HUES48 (cell line): ENCODE results near the gene P2RY8.
"Not testable (repeated sequence)": the region's sequence is repeated elsewhere in the genome, so short reads cannot be mapped to it uniquely, and the experiment has no call there.

Source experiments
- H3K27ac ChIP-seq: one replicate; pipeline ENCODE4 v1.7.0; 2013; ENCODE audit warnings: low read depth, low read length, inconsistent platforms
- H3K27me3 ChIP-seq: 2 replicates; pipeline ENCODE4 v1.6.1; 2013; ENCODE audit warnings: mild to moderate bottlenecking, low read length; ENCODE audit not compliant: control insufficient read depth, insufficient read depth
- H3K36me3 ChIP-seq: 2 replicates; pipeline ENCODE4 v1.6.1; 2013; ENCODE audit warnings: low read length; ENCODE audit not compliant: control insufficient read depth, insufficient read depth
- H3K4me1 ChIP-seq: 2 replicates; pipeline ENCODE4 v1.6.1; 2013; ENCODE audit warnings: mild to moderate bottlenecking, low read length; ENCODE audit not compliant: control insufficient read depth, insufficient read depth
- H3K4me3 ChIP-seq: 2 replicates; pipeline ENCODE4 v1.5.1; 2013; ENCODE audit warnings: mild to moderate bottlenecking, low read depth, low read length
- H3K9ac ChIP-seq: 2 replicates; pipeline ENCODE4 v1.6.1; 2013; ENCODE audit warnings: mild to moderate bottlenecking, low read depth, low read length, moderate library complexity
- H3K9me3 ChIP-seq: 2 replicates; pipeline ENCODE4 v1.6.1; 2013; ENCODE audit warnings: low read length; ENCODE audit not compliant: control insufficient read depth, insufficient read depth

Gene P2RY8

GRCh38 chrX:1440506-1440905 is 96.5 kb downstream of the P2RY8 start:
- Histone ChIP-seq H3K9me3 (no peaks in the 10 kb centered on the region), H3K4me1 (no peaks in the 10 kb centered on the region), H3K27ac (no peak overlapping the region), H3K36me3 (peaks cover 54% of the 10 kb centered on the region), H3K4me3 (no peak overlapping the region), H3K27me3 (no peaks in the 10 kb centered on the region), H3K9ac (no peak overlapping the region)

DNA sequence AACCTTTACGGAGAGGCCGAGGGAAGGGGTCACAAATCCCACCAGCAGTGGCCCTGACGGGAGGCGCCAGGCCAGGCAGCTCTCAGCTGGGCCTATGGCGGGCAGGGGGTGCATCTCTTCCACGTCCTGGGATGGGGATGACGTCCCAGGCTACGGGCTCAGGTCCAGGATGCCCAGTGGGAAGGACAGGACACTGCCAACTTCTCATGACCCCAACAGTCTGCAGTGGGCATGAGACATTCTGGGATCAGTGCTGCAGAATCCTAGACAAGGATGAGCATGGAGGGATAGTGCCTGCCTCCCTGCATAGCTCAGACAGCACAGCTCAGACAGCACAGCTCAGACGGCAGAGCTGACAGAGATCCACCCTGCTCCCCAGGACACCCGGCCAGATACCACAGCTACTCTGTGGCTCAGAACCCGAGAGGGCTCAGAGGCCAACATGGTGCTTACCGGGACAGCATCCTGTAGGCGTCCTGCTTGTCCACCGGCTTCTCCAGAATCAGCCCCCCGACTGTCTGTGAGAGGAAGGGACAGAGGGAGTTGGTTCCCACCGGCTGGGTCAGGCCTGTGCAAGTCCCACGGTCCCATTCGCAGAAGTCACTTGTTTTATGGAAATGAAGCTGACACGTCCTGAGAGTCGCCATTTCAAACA is 101.6 kb downstream of the P2RY8 start:
- Histone ChIP-seq H3K27me3 (no peaks in the 10 kb centered on the region), H3K36me3 (peaks cover 56% of the 10 kb centered on the region), H3K9ac (no peak overlapping the region), H3K4me3 (no peak overlapping the region), H3K4me1 (no peaks in the 10 kb centered on the region), H3K27ac (no peak overlapping the region), H3K9me3 (no peaks in the 10 kb centered on the region)

DNA sequence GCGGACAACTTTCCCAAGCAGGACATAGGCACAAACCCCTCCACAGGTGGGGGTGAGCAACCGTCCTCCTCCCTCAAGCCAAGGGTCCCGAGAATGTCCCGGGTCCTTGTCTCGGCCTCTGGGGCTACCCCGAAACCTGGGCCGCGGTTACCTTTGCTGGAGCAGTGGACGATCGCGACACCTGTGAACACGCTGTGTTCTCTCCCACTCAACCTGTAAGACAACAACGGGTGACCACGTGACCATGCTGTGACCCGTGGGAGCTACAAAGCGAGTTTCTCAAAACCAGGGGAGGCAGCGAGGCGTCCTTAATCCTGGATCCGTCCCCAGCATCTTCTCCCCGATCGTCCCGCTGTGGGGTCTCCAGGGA is 102.1 kb downstream of the P2RY8 start:
- H3K27ac ChIP-seq = no peak overlapping the region
- no peaks in the 10 kb centered on the region for H3K9me3 ChIP-seq
- H3K4me3 ChIP-seq = no peak overlapping the region
- no peaks in the 10 kb centered on the region for H3K4me1 ChIP-seq
- no peaks in the 10 kb centered on the region for H3K27me3 ChIP-seq
- no peak overlapping the region for H3K9ac ChIP-seq
- peaks cover 56% of the 10 kb centered on the region for H3K36me3 ChIP-seq

- Histone ChIP-seq H3K4me3 (no peak overlapping the region), H3K4me1 (no peaks in the 10 kb centered on the region), H3K9me3 (no peaks in the 10 kb centered on the region), H3K36me3 (peaks cover 51% of the 10 kb centered on the region), H3K27ac (no peak overlapping the region), H3K9ac (no peak overlapping the region), H3K27me3 (no peaks in the 10 kb centered on the region)
These were observed 103.2 kb downstream of the P2RY8 start for GRCh38 chrX:1433646-1434357.

GRCh38 chrX:1430451-1430850 is 106.5 kb downstream of the P2RY8 start:
- 0 out of 2 replicates have a peak, but pooled peaks cover 3% of the 10 kb centered on the region for H3K9me3 ChIP-seq
- H3K27me3 ChIP-seq = no peaks in the 10 kb centered on the region
- H3K9ac ChIP-seq = no peak overlapping the region
- H3K36me3 ChIP-seq = peaks cover 47% of the 10 kb centered on the region
- no peak overlapping the region for H3K4me3 ChIP-seq
- no peak overlapping the region for H3K27ac ChIP-seq
- no peaks in the 10 kb centered on the region for H3K4me1 ChIP-seq

DNA sequence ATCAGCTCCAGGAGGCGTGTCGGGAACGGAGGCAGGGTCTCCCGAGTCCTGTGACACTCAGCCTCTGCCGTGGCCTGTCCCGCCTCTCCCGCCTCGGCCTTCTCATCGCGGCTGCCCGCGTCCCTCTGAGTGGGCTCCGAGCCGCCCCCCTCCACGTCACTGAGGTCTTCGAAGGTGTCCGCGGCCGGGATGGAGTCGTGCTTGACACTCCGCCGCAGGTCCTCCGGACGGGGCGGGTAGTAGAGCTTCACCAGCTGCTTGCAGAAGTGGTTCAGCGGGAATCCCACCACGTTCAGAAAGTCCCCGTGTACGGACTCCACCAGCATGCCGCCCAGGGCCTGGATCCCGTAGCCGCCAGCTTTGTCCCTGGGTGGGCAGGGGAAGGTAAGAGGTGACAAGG is 109.2 kb downstream of the P2RY8 start:
- H3K27ac ChIP-seq = no peak overlapping the region
- H3K27me3 ChIP-seq = no peaks in the 10 kb centered on the region
- H3K9me3 ChIP-seq = 0 out of 2 replicates have a peak, but pooled peaks cover 7% of the 10 kb centered on the region
- no peak overlapping the region for H3K9ac ChIP-seq
- no peaks in the 10 kb centered on the region for H3K4me1 ChIP-seq
- peaks cover 51% of the 10 kb centered on the region for H3K36me3 ChIP-seq
- no peak overlapping the region for H3K4me3 ChIP-seq

DNA sequence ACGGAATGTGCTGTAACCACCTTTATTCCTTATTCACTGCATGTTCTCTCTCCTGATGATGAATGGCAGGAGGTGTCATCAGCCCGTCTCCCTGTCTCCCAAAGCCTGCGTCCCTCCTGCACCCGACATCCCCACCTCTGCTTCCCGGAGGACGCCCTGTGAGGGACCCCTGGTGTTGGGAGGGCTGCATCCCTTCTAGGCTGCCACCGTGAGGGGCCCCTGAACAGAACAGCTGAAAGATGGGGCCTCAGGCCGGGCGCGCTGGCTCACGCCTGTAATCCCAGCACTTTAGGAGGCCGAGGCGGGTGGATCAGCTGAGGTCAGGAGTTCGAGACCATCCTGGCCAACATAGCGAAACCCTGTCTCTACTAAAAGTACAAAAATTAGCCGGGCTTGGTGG is 110.7 kb downstream of the P2RY8 start:
- H3K27ac ChIP-seq, H3K9ac ChIP-seq: not testable (repeated sequence)
- peaks cover 56% of the 10 kb centered on the region for H3K36me3 ChIP-seq

DNA sequence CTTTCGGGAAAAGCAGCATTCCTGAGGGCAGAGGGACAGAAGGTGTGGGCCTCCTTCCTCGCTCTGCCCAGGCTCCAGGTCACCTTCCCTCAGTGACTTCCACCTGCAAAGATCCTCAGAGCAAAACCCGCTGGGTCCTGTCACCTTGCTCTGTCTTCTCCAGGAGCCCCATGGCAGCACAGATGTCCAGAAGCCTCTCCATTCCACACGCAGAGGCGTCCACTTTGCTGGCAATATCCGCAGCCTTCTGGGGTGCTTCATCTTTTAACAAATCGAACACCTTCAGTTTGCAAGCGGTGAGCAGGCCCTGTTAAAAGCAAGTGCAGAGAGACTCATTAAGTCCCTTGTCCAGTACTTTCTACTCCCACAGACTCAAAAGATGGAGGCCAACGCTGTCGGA is 111.6 kb downstream of the P2RY8 start:
- Histone ChIP-seq H3K27me3 (no peaks in the 10 kb centered on the region), H3K4me3 (no peak overlapping the region), H3K27ac (no peak overlapping the region), H3K9me3 (0 out of 2 replicates have a peak, but pooled peaks cover 18% of the 10 kb centered on the region), H3K9ac (no peak overlapping the region), H3K36me3 (peaks cover 58% of the 10 kb centered on the region), H3K4me1 (no peaks in the 10 kb centered on the region)

More for the DNA sequence above, 110.7 kb downstream of the P2RY8 start:
- H3K4me1 ChIP-seq, H3K27me3 ChIP-seq, H3K4me3 ChIP-seq: not testable (repeated sequence)
- 0 out of 2 replicates have a peak, but pooled peaks cover 18% of the 10 kb centered on the region for H3K9me3 ChIP-seq

DNA sequence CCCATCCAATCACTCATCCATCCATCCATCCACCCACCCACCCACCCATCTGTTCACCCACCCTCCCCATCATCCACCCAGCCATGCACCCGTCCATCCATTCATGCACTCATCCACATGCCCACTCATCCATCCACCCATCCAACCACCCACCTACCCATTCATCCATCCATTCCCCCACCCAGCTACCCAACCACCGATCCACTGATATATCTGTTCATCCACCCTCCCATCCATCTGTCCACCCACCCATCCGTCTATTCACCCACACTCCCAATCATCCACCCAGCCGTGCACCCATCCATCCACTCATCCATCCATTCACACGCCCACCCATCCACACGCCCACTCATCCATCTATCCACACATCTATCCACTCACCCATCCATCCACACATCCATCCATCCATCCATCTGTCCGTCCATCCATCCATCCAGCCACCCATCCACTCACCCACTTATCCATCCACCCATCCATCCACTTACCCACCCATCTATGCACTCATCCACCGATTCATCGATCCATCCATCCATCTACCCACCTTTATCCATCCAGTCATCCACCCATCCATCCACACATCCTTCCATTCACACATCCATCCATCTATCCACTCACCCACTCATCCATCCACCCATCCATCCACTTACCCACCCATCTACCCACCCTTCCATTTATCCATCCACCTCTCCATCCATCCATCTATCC is 112.7 kb downstream of the P2RY8 start:
- no peak overlapping the region for H3K4me3 ChIP-seq
- 0 out of 2 replicates have a peak, but pooled peaks cover 18% of the 10 kb centered on the region for H3K9me3 ChIP-seq
- no peaks in the 10 kb centered on the region for H3K27me3 ChIP-seq
- H3K9ac ChIP-seq = no peak overlapping the region
- peaks cover 55% of the 10 kb centered on the region for H3K36me3 ChIP-seq
- no peaks in the 10 kb centered on the region for H3K4me1 ChIP-seq
- H3K27ac ChIP-seq = no peak overlapping the region

DNA sequence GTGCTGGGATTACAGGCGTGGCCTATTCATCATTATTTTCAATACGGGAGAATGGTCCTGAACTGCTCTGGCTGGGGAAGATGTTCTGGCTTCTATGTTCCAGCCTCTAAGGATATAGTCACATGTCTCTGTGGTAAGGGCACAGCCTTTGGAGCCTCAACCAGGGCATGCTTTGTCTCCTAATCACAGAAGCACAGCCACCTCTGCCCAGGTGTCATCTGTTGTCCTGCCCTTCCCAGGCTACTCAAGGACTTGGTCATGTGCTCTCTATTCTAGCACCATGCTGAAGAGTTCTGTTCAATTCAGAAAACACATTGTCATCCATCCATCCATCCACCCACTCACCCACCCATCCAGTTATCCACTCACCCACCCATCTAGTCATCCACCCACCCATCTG is 113.8 kb downstream of the P2RY8 start:
- Histone ChIP-seq H3K27ac (no peak overlapping the region), H3K9me3 (0 out of 2 replicates have a peak, but pooled peaks cover 18% of the 10 kb centered on the region), H3K4me3 (no peak overlapping the region), H3K36me3 (peaks cover 62% of the 10 kb centered on the region), H3K27me3 (no peaks in the 10 kb centered on the region), H3K4me1 (no peaks in the 10 kb centered on the region), H3K9ac (no peak overlapping the region)

GRCh38 chrX:1422135-1422465 is 114.9 kb downstream of the P2RY8 start:
- Histone ChIP-seq H3K9me3 (0 out of 2 replicates have a peak, but pooled peaks cover 18% of the 10 kb centered on the region), H3K4me3 (no peak overlapping the region), H3K9ac (no peak overlapping the region), H3K4me1 (no peaks in the 10 kb centered on the region), H3K36me3 (peaks cover 65% of the 10 kb centered on the region), H3K27me3 (no peaks in the 10 kb centered on the region), H3K27ac (no peak overlapping the region)
